GM19397 (cell line): ENCODE data around the gene AKT2.
"Not testable (repeated sequence)": the region's sequence is repeated elsewhere in the genome, so short reads cannot be mapped to it uniquely, and the experiment has no call there.

Experiments used
- ATAC-seq: cut with Tn5 transposase; IDR thresholded peaks from one replicate; pipeline ENCODE4 v1.9.1; 2021; ENCODE audit warnings: mild to moderate bottlenecking, moderate library complexity; ENCODE audit not compliant: unreplicated experiment

Gene AKT2

GRCh38 chr19:40284501-40285352 lies at the start of gene AKT2:
Gene AKT2 (minus strand): TSS chr19:40285345. CDS start chr19:40265267, 20,078 bp downstream.
- peak; percentile 35 for ATAC-seq

- not testable (repeated sequence) for ATAC-seq
Observed at GRCh38 chr19:40333083-40333482, 47.9 kb upstream of the AKT2 start.

GRCh38 chr19:40332669-40333068 lies 47.5 kb upstream of the AKT2 start:
- ATAC-seq = no peak

DNA sequence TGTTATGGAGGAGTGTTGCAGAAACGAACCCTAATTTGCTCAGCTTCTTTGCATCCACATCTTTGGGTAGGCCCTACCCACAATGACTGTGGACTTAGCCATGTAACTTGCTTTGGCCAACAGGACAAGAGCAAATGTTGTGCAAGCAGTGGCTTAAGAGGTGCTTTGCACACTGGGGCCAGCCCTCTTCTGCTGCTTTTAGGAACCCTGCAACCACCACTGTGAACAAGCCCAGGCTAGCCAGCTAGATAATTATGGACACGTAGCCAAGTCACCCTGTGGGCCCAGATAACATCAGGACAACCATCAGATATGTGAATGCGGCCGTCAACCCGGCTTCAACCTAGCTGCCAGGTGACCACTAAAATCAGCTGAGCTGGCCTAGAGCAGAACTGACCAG lies 45.9 kb upstream of the AKT2 start:
- ATAC-seq = no peak

DNA sequence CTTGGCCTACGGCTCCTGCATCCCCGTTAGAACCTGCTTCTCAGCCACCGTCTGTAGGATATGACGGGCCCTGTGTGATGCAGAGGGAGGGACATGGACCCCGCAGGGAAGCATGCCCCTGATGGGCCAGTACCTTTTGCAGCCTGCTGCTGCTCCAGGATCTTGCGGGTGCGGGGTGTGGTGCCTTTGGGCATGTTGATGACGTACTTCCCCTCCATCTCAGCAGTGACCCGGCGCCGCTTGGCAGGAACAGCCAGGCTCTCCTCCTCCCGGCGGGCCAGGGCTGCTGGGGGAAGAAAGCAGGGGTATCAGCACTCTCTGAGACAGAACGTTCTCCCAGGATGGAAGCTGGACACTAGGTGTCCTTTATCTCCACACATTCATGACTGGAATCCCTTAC lies 41.1 kb upstream of the AKT2 start:
- ATAC-seq = no peak

GRCh38 chr19:40323705-40324104 lies 38.6 kb upstream of the AKT2 start:
- ATAC-seq = no peak

DNA sequence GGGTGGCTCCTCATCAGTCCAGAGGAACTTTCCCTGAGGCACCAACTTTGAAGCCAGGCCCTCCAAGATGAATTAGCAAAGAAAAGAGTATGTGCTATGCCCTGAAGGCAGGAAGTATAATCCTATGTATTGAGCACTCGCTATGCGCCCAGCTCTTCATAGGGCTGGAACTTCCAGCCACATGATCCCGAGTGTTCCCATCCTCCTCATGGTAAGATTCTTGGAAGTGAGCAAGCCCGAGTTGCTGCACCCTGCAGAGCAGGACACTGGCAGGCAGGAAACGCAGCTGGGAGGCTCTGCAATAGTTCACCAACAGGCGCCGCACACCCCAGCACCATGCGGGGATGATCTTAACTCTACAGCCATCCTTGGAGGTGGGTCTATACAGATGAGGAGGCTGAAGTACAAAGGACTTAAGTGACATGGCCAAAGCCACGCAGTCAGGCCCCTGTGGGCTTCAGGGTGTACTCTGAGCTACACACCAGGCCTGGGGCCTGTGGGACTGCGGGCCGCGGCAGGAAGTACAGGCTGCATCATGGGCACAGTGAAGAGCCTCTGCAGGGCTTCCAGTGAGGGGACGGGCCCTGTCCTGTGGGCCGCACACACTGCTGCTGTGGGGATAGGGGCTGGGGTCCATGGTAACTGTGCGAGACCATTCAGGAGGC lies 37.9 kb upstream of the AKT2 start:
- ATAC-seq = no peak

DNA sequence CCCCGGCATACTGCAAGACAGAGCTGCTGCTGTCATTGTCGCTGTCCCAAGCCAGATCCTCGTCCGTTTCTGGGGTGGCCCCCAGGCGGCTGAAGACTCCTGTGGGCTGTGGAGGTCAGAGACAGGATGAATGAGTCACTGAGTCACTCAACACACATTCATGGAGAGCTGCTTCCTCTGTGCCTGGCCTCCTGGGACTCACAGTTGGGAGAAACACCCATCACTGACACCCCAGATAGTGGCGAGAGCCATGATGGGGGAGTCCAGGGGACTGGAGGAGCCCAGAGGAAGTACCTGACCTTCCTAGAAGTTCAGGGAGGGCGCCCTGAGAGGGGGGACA lies 37.1 kb upstream of the AKT2 start:
- ATAC-seq = no peak

- no peak for ATAC-seq
Observed at GRCh38 chr19:40321566-40322270, 36.6 kb upstream of the AKT2 start.

- no peak for ATAC-seq
Observed at GRCh38 chr19:40321076-40321475, 35.9 kb upstream of the AKT2 start.

DNA sequence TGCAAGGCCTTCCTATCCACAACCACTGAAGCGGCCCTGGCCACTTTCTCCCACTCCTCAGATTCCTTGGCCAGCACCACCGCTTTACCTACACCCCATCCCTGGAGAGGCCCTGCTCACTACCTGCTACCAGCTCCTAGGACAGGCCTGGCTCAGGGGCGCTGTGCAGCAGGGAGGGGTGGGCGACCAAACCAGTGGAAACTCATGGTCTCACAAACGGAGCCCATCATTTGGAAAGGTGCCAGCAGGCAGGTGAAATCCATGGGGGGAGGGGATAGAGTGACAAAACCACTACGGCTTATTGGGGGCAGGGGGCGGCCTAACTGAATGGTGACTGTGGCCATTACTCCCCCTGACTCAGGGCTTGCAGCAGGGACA lies 35.4 kb upstream of the AKT2 start:
- ATAC-seq = no peak

DNA sequence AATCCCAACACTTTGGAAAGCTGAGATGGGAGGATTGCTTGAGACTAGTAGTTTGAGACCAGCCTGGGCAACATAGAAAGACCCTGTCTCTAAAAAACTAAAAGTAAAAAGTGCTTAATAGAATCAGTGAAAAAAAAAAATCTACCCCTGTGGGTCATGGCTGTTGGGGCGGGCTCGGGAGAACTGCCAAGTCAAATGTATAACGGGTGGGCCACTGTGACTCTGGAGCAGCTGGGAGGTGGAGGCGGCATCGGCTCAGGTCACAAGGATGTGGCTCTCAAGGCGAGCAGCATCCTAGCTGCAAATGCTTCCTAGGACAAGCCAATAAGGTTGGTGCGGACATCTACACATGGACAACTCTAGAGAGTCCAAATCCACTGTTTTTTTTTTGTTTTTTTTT lies 32.2 kb upstream of the AKT2 start:
- ATAC-seq = no peak

GRCh38 chr19:40315812-40316470 lies 30.8 kb upstream of the AKT2 start:
- ATAC-seq = no peak

GRCh38 chr19:40314656-40315055 lies 29.5 kb upstream of the AKT2 start:
- no peak for ATAC-seq

DNA sequence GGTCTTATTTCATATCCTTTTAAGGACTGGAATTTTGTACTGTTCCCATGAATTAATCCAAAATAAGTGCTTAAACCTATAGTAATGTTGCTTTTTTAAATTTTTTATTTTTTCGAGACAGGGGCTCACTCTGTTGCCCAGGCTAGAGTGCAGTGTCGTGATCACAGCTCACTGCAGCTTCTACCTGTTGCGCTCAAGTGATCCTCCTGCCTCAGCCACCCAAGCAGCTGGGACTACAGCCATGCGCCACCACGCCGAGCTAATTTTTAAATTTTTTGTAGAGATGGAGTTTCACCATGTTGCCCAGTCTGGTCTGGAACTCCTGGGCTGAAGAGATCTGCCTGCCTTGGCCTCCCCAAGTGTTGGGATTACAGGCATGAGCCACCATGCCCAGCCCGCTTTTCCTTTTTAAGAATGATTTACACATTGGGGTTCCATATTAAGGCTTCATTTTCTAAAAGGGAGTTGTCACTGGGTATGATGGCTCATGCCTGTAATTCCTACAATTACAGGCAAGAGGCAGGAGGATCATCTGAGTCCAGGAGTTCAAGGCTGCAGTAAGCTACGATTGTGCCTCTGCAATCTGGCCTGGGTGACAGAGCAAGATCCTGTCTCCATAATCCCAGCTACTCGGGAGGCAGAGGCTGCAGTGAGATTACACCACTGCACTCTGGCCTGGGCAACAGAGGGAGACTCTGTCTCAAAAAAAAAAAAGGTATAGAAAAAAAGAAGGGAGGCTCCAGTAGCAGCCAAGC lies 28.3 kb upstream of the AKT2 start:
- no peak for ATAC-seq

GRCh38 chr19:40312533-40312932 lies 27.4 kb upstream of the AKT2 start:
- no peak for ATAC-seq

- ATAC-seq = no peak
Observed at GRCh38 chr19:40309666-40310065, 24.5 kb upstream of the AKT2 start.

DNA sequence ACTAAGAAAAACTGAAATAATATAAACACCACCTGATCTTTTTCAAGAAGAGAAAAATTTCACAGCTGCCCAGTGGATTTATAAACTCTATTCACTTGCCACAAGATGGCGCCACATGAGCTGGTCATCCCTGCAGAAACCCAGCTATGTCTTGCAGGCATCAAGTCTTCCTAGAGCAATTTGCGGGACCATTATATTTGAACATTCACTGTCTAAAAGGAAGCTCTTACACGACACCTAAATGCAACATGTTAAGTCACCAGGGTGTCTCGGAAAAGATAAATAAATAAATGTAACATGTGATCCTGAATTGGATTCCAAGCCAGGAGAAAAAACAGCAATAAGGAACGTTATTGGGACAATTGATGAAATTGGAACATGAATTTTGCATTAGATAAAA lies 20.3 kb upstream of the AKT2 start:
- ATAC-seq = no peak

DNA sequence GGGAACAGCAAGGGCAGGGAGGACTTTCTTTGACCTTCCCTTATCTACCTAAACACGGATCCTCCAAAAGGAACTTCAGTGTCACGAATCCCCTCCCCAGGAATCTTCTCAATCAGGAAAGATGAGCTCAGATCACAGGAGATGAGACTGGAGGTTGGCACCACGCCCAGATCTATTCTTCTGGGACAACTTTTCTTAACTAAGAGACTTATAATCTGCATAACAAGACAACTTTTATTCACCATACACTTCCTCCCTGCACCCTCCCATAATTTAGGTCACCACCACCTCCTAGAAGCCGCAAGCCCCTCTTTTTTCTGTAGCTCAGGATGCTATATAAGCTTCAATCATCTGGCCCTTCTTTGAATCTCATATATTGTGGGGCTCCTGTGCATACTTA lies 19.2 kb upstream of the AKT2 start:
- ATAC-seq = no peak

DNA sequence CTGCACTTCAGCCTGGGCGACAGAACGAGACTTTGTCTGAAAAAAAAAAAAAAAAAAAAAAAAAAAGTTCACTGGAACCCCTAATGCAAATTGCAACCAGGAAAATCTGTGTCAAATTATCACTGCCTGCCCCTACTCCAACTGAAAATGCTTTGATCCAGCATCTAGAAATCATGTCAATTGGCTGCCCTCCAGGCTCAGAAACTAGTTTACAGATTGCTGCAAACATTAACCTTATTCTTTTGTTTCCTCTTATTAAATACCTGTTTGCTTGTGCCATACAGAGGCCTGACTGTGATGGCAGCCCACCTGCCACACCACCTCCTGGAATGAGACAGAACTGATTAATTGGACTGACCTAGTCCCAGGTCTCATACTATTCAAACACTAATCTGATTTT lies 18.6 kb upstream of the AKT2 start:
- no peak for ATAC-seq
